Panc1 (cell line): Measurements from ENCODE around the gene AFF2. TPM values are rescaled to one million over a fixed set of nuclear protein-coding genes. Genes with fewer than 3 reads are reported as not detected.

Experiments
- ATAC-seq: fragments of 200-7000 bp; cut with Tn5 transposase; 2 replicates; pipeline ENCODE4 v1.9.1; 2020; ENCODE audit warnings: mild to moderate bottlenecking, moderate library complexity
- BruUV-seq: library from RNA; stranded (reverse); fragments of 400-500 nt; replicated peaks from 2 replicates; lab custom pipeline; 2021; lab: Mats Ljungman, UMichigan
- CTCF ChIA-PET: fragments of 300-600 bp; sonication (Branson Sonifier 250); formaldehyde crosslinking; loops from one replicate; lab custom pipeline; 2022; ENCODE audit warnings: antibody characterized with exemption; lab: Charles Lee
- POLR2A ChIA-PET: fragments of 300-600 bp; sonication (Branson Sonifier 250); formaldehyde crosslinking; loops from one replicate; lab custom pipeline; 2022; ENCODE audit warnings: antibody characterized with exemption; lab: Charles Lee
- DNase-seq: peaks from one replicate; pipeline ENCODE4 v3.0.0-alpha.2; 2010; ENCODE audit warnings: low read depth, low spot score
- H3K27ac ChIP-seq: 2 replicates; pipeline ENCODE4 v1.5.1; 2011; ENCODE audit warnings: mild to moderate bottlenecking, low read length, inconsistent platforms
- H3K27me3 ChIP-seq: fragments of 200-500 bp; sonication (Bioruptor generic); 2 replicates; pipeline ENCODE4 v1.6.0; 2014; ENCODE audit warnings: low read length, inconsistent platforms; ENCODE audit not compliant: control insufficient read depth, insufficient read depth
- H3K36me3 ChIP-seq: fragments of 200-500 bp; sonication (Bioruptor generic); 2 replicates; pipeline ENCODE4 v1.5.1; 2014; ENCODE audit warnings: inconsistent platforms, mild to moderate bottlenecking, low read length, moderate library complexity; ENCODE audit not compliant: control insufficient read depth, insufficient read depth
- H3K4me1 ChIP-seq: 2 replicates; pipeline ENCODE4 v1.5.1; 2011; ENCODE audit warnings: inconsistent platforms, mild to moderate bottlenecking, low read length, moderate library complexity; ENCODE audit not compliant: control insufficient read depth, insufficient read depth
- H3K4me3 ChIP-seq, 2 experiments: 2 replicates each; pipeline ENCODE4 v1.5.1; 2011 to 2012; ENCODE audit warnings: low read depth in 2 of 2, low read length in 2 of 2, mild to moderate bottlenecking in 2 of 2, inconsistent platforms in 1 of 2, moderate library complexity in 1 of 2
- H3K9me3 ChIP-seq: fragments of 200-500 bp; sonication (Bioruptor generic); 2 replicates; pipeline ENCODE4 v1.5.1; 2014; ENCODE audit warnings: low read depth, mild to moderate bottlenecking, inconsistent platforms, low read length, moderate library complexity; ENCODE audit not compliant: control insufficient read depth, insufficient read depth
- POLR2AphosphoS5 ChIP-seq: IDR thresholded peaks from 2 replicates; pipeline ENCODE4 v1.6.1; 2012; ENCODE audit warnings: mild to moderate bottlenecking, low read depth, low read length, moderate library complexity
- SIN3A ChIP-seq: IDR thresholded peaks from 2 replicates; pipeline ENCODE4 v1.6.1; 2012; ENCODE audit warnings: low read depth, mild to moderate bottlenecking, low read length, moderate library complexity, borderline replicate concordance; ENCODE audit not compliant: insufficient read depth
- TCF7L2 ChIP-seq: IDR thresholded peaks from 2 replicates; pipeline ENCODE4 v1.6.1; 2011; ENCODE audit warnings: mild to moderate bottlenecking, low read depth, low read length, inconsistent platforms
- in situ Hi-C: cut with HindIII; loops from 2 replicates; pipeline ENCODE4 v1.10.0; 2016; ENCODE audit warnings: low sequenced_read_pairs, low pct_unique_long_range_greater_than_20kb
- intact Hi-C: fragments of 100-400 bp; cut with micrococcal nuclease; formaldehyde crosslinking; loops from one replicate; pipeline ENCODE4 v1.10.0; 2022; ENCODE audit not compliant: unreplicated experiment
- total RNA-seq: library from RNA; stranded (reverse); gene quantifications from one replicate; pipeline ENCODE4 v1.2.1, GENCODE V29; 2021; ENCODE audit not compliant: unreplicated experiment
- TF ChIP-seq, protein P1 (sequence below), 2 experiments: IDR thresholded peaks; 2 replicates each; pipeline ENCODE4 v1.6.1; 2011 to 2012; ENCODE audit warnings: low read depth in 2 of 2, control low read depth in 1 of 2, low read length in 1 of 2, mild to moderate bottlenecking in 1 of 2, moderate library complexity in 1 of 2; ENCODE audit not compliant: insufficient read depth in 1 of 2
- TF ChIP-seq, protein P2 (sequence below): fragments of 450-650 bp; IDR thresholded peaks from 2 replicates; pipeline ENCODE4 v1.5.1; 2017; ENCODE audit warnings: mild to moderate bottlenecking

Gene AFF2
- total RNA-seq, 1 experiment from 2014 or later: 0.05 TPM

DNA sequence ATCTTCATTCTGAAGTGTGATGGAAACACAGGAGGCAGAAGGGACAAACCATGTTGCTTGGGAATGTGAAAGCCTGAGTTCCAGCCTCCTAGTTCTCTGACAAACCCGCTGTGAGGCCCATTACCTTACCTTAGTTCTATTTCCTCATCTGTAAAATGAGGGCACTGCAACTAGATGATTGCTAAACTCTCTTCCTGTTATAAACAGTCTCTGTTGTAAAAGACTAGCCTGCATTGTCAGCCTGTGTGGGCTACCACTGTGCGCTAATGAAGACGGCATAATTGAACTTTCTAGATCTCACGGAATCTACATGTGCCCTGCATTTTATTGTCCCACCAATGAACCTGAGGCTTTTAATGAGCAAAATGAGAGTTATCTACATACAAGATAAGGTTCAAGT, 147.2 kb downstream of the AFF2 start:
- in situ Hi-C loops: no loop called here
- BruUV-seq: no TSS peak
- no peak overlapping the region for H3K4me3 ChIP-seq
- no peaks in the 10 kb centered on the region for H3K36me3 ChIP-seq
- no peaks in the 10 kb centered on the region for H3K27me3 ChIP-seq
- no peak for ATAC-seq
- intact Hi-C loops: no loop called here
- no peak overlapping the region for H3K27ac ChIP-seq
- DNase-seq: no peak
- TF ChIP-seq SIN3A (no peak), POLR2AphosphoS5 (no peak), TCF7L2 (no peak)
- TF ChIP-seq, protein P1, sequence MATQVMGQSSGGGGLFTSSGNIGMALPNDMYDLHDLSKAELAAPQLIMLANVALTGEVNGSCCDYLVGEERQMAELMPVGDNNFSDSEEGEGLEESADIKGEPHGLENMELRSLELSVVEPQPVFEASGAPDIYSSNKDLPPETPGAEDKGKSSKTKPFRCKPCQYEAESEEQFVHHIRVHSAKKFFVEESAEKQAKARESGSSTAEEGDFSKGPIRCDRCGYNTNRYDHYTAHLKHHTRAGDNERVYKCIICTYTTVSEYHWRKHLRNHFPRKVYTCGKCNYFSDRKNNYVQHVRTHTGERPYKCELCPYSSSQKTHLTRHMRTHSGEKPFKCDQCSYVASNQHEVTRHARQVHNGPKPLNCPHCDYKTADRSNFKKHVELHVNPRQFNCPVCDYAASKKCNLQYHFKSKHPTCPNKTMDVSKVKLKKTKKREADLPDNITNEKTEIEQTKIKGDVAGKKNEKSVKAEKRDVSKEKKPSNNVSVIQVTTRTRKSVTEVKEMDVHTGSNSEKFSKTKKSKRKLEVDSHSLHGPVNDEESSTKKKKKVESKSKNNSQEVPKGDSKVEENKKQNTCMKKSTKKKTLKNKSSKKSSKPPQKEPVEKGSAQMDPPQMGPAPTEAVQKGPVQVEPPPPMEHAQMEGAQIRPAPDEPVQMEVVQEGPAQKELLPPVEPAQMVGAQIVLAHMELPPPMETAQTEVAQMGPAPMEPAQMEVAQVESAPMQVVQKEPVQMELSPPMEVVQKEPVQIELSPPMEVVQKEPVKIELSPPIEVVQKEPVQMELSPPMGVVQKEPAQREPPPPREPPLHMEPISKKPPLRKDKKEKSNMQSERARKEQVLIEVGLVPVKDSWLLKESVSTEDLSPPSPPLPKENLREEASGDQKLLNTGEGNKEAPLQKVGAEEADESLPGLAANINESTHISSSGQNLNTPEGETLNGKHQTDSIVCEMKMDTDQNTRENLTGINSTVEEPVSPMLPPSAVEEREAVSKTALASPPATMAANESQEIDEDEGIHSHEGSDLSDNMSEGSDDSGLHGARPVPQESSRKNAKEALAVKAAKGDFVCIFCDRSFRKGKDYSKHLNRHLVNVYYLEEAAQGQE (IDR thresholded peaks at IDR 0.05; ENCODE audit: insufficient read depth in 1 of 2, low read depth in 2 of 2, low read length in 1 of 2): no peak
- TF ChIP-seq, protein P2, sequence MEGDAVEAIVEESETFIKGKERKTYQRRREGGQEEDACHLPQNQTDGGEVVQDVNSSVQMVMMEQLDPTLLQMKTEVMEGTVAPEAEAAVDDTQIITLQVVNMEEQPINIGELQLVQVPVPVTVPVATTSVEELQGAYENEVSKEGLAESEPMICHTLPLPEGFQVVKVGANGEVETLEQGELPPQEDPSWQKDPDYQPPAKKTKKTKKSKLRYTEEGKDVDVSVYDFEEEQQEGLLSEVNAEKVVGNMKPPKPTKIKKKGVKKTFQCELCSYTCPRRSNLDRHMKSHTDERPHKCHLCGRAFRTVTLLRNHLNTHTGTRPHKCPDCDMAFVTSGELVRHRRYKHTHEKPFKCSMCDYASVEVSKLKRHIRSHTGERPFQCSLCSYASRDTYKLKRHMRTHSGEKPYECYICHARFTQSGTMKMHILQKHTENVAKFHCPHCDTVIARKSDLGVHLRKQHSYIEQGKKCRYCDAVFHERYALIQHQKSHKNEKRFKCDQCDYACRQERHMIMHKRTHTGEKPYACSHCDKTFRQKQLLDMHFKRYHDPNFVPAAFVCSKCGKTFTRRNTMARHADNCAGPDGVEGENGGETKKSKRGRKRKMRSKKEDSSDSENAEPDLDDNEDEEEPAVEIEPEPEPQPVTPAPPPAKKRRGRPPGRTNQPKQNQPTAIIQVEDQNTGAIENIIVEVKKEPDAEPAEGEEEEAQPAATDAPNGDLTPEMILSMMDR: no peak
- no peaks in the 10 kb centered on the region for H3K9me3 ChIP-seq
- H3K4me1 ChIP-seq: no peaks in the 10 kb centered on the region
- ChIA-PET CTCF (no interaction called here), POLR2A (no interaction called here)

DNA sequence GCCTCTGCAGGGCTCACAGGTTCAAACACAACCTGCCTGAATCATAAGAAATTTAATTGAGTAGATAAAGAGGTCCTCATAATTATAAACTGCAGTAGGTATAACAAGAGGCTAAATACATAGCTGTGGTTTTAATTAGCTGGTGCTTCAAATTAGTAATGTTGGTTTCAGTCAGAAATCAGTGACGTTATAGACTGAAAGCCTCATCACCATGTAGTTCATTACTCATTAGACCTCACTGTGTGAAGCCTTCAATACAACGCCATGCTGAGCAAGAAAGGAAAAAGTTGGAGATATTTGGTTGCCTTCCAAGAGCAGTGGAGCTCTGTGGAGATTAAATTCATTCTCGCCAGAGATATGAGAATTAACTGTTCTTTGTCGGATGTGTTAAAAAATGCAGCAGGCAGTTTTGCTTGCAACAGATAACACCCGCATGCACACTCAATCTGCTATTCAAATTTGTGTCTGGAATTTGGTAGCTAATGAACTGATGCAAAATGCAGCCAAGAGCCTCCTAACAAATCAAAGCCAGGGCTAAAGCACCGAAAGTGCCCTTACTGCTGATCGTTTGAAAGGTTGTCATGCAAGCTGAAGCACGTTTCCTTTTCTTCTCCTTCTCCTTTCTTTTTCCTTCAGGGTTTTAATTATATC, 148.9 kb downstream of the AFF2 start:
- POLR2A ChIA-PET: no interaction called here
- CTCF ChIA-PET: interaction anchor here (0.7 kb wide), 1 partner anchor 610 kb away, joined by 5 read pairs; no protein-coding TSS in a partner anchor
- H3K4me3 ChIP-seq: no peak overlapping the region
- TF ChIP-seq, protein P1 (IDR thresholded peaks at IDR 0.05; ENCODE audit: insufficient read depth in 1 of 2, low read depth in 2 of 2, low read length in 1 of 2): no peak
- TF ChIP-seq, protein P2: no peak
- TF ChIP-seq SIN3A (no peak), TCF7L2 (no peak), POLR2AphosphoS5 (no peak)
- BruUV-seq: no TSS peak
- DNase-seq: no peak
- no peaks in the 10 kb centered on the region for H3K27me3 ChIP-seq
- no peaks in the 10 kb centered on the region for H3K9me3 ChIP-seq
- no peaks in the 10 kb centered on the region for H3K4me1 ChIP-seq
- no peaks in the 10 kb centered on the region for H3K36me3 ChIP-seq
- in situ Hi-C loops: no loop called here
- H3K27ac ChIP-seq: no peak overlapping the region
- ATAC-seq: no peak
- intact Hi-C loops: no loop called here
